DOHH2 (cell line): ENCODE results near the gene NEURL1.

Experiments
- CTCF ChIP-seq: fragments of 200-600 bp; sonication (generic); IDR thresholded peaks from one replicate; pipeline ENCODE4 v1.5.1; 2014; ENCODE audit warnings: antibody characterized with exemption, mild to moderate bottlenecking, low read depth, low read length; ENCODE audit not compliant: poor library complexity, severe bottlenecking
- EZH2phosphoT487 ChIP-seq: fragments of 200-600 bp; sonication (generic); IDR thresholded peaks from 2 replicates; pipeline ENCODE4 v1.6.1; 2017; ENCODE audit warnings: borderline replicate concordance, mild to moderate bottlenecking, antibody characterized with exemption, low read length, moderate library complexity, mixed read lengths

DNA sequence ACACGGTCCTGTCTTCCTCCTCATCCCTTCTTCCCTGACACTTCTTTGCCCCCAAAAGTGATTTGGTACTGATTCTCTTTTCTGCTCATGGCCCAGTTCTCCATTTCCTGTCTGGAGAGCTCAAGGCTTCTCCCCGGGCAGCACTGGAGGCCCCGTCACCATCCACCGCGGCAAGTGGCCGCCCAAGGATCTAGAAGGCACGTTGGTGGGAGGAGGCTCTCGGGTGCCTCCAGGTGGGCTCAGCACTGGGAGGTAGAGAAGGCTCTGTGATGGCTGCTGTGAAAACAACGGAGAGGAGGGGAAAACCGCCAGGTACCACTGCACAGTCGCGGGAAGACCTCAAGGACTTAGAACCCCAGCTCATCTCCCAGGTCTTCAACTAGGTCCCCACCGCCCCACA is 134.4 kb downstream of the NEURL1 start:
- TF ChIP-seq CTCF (no peak), EZH2phosphoT487 (no peak)
